Left kidney (tissue), 8 donors: ENCODE measurements around the gene POLDIP3. TPM values are rescaled to one million over a fixed set of nuclear protein-coding genes. Genes with fewer than 3 reads are reported as not detected.

Source experiments
- DNase-seq: peaks from one replicate; pipeline ENCODE4 v3.0.0-alpha.2; 2013
- long read RNA-seq, 8 donors: transcript quantifications; one replicate each; lab custom pipeline, GENCODE V29; 2026
- polyA plus RNA-seq: library from polyadenylated mRNA; unstranded; fragments of 120-200 nt; gene quantifications from one replicate; pipeline ENCODE4 v1.2.1, GENCODE V29; 2013; ENCODE audit not compliant: insufficient read length

POLDIP3 gene
- polyA plus RNA-seq: 117 TPM
- long read RNA-seq, donor 1, transcript POLDIP3-201 (9 exons, 3,441 nt): major isoform, 31 of 43 reads
- long read RNA-seq, donor 1, partial matches to known transcripts: 8 of 43 reads
- long read RNA-seq, donor 1, other reads (novel, unspliced or antisense): 0 of 43 reads
- long read RNA-seq, donor 2, transcript POLDIP3-201 (9 exons, 3,441 nt): major isoform, 28 of 35 reads
- long read RNA-seq, donor 2, partial matches to known transcripts: 5 of 35 reads
- long read RNA-seq, donor 2, other reads (novel, unspliced or antisense): 0 of 35 reads
- long read RNA-seq, donor 3, transcript POLDIP3-201 (9 exons, 3,441 nt): major isoform, 17 of 18 reads
- long read RNA-seq, donor 3, partial matches to known transcripts: 0 of 18 reads
- long read RNA-seq, donor 3, other reads (novel, unspliced or antisense): 0 of 18 reads
- long read RNA-seq, donor 4, partial matches to known transcripts: 0 of 1 reads
- long read RNA-seq, donor 4, other reads (novel, unspliced or antisense): 0 of 1 reads
- long read RNA-seq, donor 5, transcript POLDIP3-201 (9 exons, 3,441 nt): major isoform, 46 of 58 reads
- long read RNA-seq, donor 5, transcript POLDIP3-203 (8 exons, 3,323 nt): minor isoform, 5 of 58 reads
- long read RNA-seq, donor 5, partial matches to known transcripts: 7 of 58 reads
- long read RNA-seq, donor 5, other reads (novel, unspliced or antisense): 0 of 58 reads
- long read RNA-seq, donor 6, transcript POLDIP3-201 (9 exons, 3,441 nt): major isoform, 32 of 41 reads
- long read RNA-seq, donor 6, partial matches to known transcripts: 5 of 41 reads
- long read RNA-seq, donor 6, other reads (novel, unspliced or antisense): 0 of 41 reads
- long read RNA-seq, donor 7, transcript POLDIP3-203 (8 exons, 3,323 nt): minor isoform, 5 of 65 reads
- long read RNA-seq, donor 7, transcript POLDIP3-201 (9 exons, 3,441 nt): major isoform, 45 of 65 reads
- long read RNA-seq, donor 7, partial matches to known transcripts: 14 of 65 reads
- long read RNA-seq, donor 7, other reads (novel, unspliced or antisense): 0 of 65 reads
- long read RNA-seq, donor 8, transcript POLDIP3-201 (9 exons, 3,441 nt): major isoform, 9 of 10 reads
- long read RNA-seq, donor 8, partial matches to known transcripts: 0 of 10 reads
- long read RNA-seq, donor 8, other reads (novel, unspliced or antisense): 0 of 10 reads

- DNase-seq: peak; percentile 98
Observed at GRCh38 chr22:42614312-42615091, at the start of gene POLDIP3. POLDIP3 (minus strand) TSS chr22:42614883; CDS start chr22:42614857, 26 bp downstream.

DNA sequence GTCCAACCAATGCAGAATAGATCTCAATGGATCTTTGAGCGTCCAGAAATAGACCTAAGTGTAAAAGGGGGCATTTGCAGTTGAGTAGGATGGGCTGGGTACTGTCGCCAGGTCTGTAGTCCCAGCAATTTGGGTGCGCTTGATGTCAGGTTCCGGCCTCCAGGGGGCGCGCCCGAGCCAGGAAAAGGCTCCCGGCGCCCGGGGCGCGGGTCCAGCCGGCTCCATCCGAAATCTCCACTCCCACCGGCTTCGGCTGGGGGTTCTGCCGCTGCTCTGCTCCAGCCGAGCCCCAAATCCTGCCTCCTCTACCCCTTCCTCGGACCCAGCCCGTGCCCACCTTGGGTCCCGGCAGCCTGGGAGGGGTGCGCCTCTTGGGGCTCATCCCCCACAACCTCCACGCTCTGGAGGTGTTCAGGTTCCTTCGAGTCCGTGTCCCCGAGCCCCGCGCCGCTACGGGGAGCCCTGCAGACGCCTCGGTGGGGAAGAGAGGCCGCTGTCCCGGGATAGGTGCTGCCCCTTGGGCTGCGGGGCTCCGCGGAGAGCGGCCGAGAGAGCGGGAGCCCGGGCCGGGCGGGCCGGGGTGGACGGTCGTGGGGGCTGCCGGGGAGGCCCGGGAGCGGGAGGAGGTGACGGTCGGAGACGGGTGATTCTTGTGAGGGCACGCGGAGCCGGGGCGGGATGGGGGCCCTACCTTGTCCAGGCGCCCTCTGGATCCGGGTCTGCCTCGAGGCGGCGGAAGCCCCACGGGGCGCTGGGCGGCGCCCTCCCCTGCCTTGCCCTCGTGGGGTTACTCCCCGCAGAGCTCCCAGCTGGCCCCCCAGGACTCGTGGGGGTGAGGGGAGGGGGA is 47.5 kb upstream of the POLDIP3 start:
- DNase-seq: peak; percentile 83

GRCh38 chr22:42656578-42656977 is 41.9 kb upstream of the POLDIP3 start:
- DNase-seq: no peak

GRCh38 chr22:42655693-42656092 is 41.0 kb upstream of the POLDIP3 start:
- no peak for DNase-seq

DNA sequence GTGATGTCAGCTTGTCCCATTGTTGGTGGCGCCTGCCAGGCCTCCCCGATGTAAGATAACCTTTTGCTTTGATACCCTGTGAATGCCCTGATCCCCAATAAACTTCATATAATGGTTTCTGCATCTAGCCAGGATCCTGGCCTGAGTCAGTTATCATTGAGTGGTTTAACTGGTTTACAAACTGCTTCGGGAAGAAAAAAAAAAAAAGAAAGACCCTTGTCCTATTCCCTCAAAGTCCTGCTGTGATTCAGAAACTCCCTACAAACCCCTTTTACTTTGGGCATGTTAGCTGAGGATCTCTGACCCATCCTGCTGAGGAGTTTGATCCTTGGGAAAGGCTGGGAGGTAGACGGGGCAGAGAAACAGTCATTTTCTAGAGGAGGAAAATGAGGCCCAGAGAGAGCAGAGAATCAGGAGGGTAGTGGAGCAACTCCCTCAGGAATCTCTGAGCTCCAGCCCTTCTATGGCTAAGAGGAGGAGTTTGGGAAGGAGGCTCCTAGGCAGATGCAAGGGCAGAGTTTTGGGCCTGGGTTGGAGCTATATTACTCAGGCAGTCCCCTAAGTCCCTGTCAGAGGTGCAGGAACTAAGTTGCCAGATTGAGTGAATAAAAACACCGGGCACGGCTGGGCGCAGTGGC is 39.9 kb upstream of the POLDIP3 start:
- no peak for DNase-seq

DNA sequence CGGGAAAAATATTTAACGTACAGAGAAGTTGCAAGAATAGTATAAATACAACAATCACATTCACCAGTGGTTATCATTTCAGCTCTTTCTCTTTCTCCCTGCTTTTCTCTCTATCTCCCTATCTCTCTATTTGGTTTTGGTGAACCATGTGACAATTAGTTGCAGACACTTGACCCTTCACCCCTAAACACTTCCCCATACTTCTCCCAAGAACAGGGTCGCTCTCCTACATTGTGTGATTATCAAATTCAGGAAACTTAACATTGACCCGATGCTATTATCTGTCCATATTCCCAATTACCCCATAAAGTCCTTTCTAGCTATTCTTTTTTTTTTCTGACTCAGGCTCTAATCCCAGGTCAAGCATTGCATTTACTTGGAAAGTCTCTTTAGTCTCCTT is 39.3 kb upstream of the POLDIP3 start:
- no peak for DNase-seq

DNA sequence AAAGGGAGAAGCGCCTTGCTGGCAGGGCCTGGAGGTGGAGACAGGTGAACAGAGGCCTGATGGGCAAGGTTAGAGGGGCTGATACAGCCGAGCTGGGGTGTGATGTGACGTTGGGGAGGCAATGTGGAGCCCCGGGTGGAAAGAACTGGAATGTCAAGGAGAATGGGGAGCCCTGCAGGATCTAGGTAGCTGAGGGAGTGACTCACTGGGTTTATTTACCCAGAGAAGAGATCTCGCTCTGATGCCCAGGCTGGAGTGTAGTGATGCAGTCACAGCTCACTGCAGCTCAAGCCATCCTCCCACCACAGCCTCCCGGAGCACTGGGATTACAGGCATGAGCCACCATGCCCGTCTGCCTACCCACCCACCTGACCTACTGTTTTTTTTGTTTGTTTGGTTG is 36.5 kb upstream of the POLDIP3 start:
- DNase-seq: no peak

GRCh38 chr22:42649246-42650099 is 34.8 kb upstream of the POLDIP3 start, which contains the start of gene CYB5R3:
CYB5R3 (minus strand) TSS chr22:42649392; CDS start chr22:42649315, 77 bp downstream.
- peak; percentile 73 for DNase-seq

DNA sequence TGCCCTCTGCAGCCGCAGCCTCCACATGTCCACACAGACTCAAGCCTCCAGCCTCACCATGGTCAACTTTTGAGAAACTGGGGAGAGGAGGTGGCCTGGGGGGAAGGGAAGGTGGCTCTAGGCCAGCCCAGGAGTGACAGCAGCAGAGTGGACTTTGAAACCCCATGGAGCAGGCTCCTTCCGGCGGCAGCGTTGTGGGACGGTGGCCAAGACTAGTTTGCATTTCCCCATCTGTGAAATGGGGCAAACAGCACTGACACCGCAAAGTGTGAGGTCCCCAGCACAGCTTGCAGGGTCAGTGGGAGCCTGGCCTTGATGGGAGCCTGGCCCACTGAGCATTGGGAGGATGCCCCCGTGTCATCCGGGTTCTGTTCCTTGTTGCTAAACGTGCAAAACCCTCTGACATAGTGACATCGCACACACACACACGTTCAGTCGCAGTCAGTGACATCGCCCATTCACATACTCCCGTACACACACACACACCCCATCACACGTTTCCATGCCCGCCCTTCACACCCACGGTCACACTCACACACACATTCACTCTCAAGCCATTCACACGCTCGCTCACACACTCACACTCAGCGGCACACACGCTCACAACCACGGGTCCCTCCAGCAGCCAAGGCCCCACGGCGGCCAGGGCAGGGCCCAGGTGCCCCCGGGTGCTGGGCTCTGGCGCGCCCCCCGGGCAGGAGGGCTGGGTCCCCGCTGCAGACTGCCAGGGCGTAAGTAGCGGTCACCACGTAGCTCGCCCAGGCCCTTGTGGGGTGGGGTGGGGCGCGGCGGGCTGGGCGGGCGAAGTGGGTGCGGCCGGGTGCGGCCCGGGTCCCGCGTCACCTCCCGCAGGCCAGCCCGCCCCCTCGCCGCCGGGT is 33.9 kb upstream of the POLDIP3 start:
- DNase-seq: no peak

DNA sequence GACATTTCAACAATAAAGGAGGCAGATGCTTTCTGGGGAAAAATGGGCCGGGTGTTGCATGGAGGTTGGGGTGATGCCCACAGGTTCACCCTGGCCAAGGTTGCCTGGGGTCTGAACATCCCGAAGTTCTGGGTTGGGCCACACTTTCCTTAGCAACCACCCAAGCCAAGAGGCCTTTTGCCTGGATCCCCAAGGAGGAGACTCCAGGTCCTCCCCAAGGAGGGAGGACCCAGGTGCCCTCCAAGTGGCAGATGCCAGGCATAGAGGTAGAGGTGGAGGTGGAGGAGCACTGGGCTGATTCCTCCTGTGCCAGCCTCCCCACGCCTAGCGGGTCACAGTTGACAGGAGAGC is 33.3 kb upstream of the POLDIP3 start:
- no peak for DNase-seq

DNA sequence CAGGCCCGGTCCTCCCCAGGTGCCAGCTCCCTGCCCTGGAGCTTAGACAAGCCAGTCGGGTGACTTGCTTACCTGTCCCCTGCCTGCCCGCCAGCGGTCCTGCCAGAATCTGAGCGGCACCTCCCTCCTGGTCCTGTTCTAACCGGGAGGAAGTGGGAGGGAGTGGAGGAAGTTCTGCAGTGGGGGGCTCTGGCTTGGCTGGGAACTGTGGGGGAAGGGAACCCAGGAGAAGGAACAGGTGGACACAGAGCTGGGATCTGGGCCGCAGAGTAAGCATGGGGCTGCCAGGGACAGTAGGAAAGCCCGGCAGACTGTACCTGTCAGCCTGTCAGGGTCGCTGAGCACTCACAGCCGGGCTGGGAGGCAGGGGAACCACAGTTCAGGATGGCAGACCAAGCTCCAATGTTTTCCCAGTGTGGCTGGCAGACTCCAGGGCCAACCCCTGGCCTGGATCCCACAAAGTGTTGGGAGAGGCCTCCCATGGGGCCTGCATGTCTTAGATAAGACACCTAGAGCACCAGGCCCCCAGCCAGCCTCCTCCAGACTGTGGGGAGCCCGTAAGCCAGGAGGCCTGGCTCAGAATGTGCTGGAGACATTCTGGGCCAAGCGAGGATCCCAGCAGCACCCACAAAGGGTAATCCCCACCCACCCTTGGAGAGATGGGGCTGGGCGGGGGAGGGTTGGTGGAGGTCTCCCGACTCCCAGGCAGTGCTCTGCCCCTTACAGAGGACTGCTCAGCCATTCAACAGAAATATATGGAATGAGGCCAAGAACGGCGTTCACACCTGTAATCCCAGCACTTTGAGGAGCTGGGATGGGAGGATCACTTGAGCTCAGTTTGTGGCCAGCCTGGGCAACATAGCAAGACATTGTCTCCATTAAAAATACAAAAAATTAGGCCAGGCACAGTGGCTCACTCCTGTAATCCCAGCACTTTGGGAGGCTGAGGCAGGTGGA is 32.2 kb upstream of the POLDIP3 start:
- no peak for DNase-seq

- no peak for DNase-seq
Observed at GRCh38 chr22:42645938-42646568, 31.4 kb upstream of the POLDIP3 start.

GRCh38 chr22:42645341-42645937 is 30.8 kb upstream of the POLDIP3 start:
- DNase-seq: no peak

DNA sequence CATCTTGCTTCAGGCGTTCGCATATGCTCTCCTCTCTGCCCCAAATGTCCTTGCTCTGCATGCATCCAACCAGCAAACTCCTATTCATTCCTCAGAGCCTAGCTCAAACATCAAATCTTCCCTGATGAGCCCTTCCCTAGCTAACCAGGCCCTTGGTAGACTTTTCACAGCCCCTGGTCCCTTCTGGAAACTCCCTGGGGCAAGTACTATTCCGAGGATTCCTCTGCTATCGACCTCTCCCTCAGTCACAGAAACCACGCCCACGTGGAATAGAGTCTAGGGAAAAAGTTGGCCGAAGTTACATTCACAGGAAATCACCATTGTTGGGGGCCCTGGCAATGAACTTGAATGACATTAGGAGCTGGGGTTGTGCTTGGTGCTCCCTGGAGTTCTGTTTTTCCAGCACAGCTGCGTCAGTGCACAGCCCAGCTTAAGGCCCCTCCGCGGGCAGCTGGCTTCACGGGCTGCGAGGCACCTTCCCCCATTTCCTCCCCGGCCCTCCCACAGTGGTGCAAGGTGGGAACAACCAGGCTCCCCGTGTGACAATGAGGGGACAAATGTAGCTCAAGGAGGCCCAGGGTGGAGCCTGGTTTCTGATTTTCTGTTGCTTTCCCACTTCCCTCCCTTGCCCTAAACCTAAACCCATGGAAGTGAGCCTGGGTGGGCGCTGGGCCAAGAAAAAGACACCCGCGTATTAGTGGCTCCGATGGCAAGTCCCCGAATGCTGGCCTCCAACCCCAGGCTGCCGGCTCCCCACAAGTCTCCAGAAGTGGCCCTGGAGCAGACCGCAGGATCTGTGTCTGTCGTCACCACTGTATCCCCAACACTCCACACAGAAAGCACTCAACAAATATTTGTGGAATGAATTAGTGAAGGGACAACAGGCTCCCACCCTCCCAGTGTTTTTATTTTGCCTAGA is 30.0 kb upstream of the POLDIP3 start:
- no peak for DNase-seq
